Mesendoderm (in vitro differentiated cells): ENCODE measurements around the gene ATP6V0D1.

Experiments used
- DNase-seq: peaks from one replicate; pipeline ENCODE4 v3.0.0; 2013
- H2AK5ac ChIP-seq: 2 replicates; pipeline ENCODE4 v1.6.1; 2013; ENCODE audit warnings: low read length, inconsistent platforms
- H2BK120ac ChIP-seq: 2 replicates; pipeline ENCODE4 v1.6.1; 2013; ENCODE audit warnings: low read depth, mild to moderate bottlenecking, low read length, moderate library complexity, mixed read lengths
- H2BK15ac ChIP-seq: replicated peaks from 2 replicates; pipeline ENCODE4 v1.6.1; 2013; ENCODE audit warnings: low read depth, mild to moderate bottlenecking, moderate library complexity
- H2BK5ac ChIP-seq: 2 replicates; pipeline ENCODE4 v1.6.1; 2013; ENCODE audit warnings: low read length, inconsistent platforms
- H3K18ac ChIP-seq: 2 replicates; pipeline ENCODE4 v1.6.1; 2013; ENCODE audit warnings: mild to moderate bottlenecking, low read length, mixed read lengths
- H3K23ac ChIP-seq: one replicate; pipeline ENCODE4 v1.6.1; 2013; ENCODE audit warnings: low read length
- H3K27ac ChIP-seq: 2 replicates; pipeline ENCODE4 v1.5.1; 2013; ENCODE audit warnings: low read depth, mild to moderate bottlenecking, inconsistent platforms, low read length, moderate library complexity
- H3K27me3 ChIP-seq: 2 replicates; pipeline ENCODE4 v1.6.1; 2013; ENCODE audit warnings: low read length, control low read depth, mild to moderate bottlenecking, inconsistent platforms; ENCODE audit not compliant: insufficient read depth, poor library complexity
- H3K36me3 ChIP-seq: 2 replicates; pipeline ENCODE4 v1.6.1; 2013; ENCODE audit warnings: low read length, inconsistent platforms; ENCODE audit not compliant: control insufficient read depth, insufficient read depth
- H3K4ac ChIP-seq: one replicate; pipeline ENCODE4 v1.6.1; 2013; ENCODE audit warnings: low read depth, mild to moderate bottlenecking, low read length, moderate library complexity
- H3K4me1 ChIP-seq: 2 replicates; pipeline ENCODE4 v1.6.1; 2013; ENCODE audit warnings: low read depth, low read length, inconsistent platforms; ENCODE audit not compliant: control insufficient read depth
- H3K4me2 ChIP-seq: 2 replicates; pipeline ENCODE4 v1.6.1; 2013; ENCODE audit warnings: low read length
- H3K4me3 ChIP-seq: 2 replicates; pipeline ENCODE4 v1.5.1; 2013; ENCODE audit warnings: mild to moderate bottlenecking, low read length
- H3K56ac ChIP-seq: one replicate; pipeline ENCODE4 v1.6.1; 2013; ENCODE audit warnings: low read length
- H3K79me1 ChIP-seq: 2 replicates; pipeline ENCODE4 v1.6.1; 2013; ENCODE audit warnings: low read length, inconsistent platforms
- H3K79me2 ChIP-seq: 2 replicates; pipeline ENCODE4 v1.6.1; 2013; ENCODE audit warnings: mild to moderate bottlenecking, low read length; ENCODE audit not compliant: control insufficient read depth, insufficient read depth
- H3K9ac ChIP-seq: 2 replicates; pipeline ENCODE4 v1.6.1; 2013; ENCODE audit warnings: low read length, inconsistent platforms
- H4K5ac ChIP-seq: one replicate; pipeline ENCODE4 v1.6.1; 2013; ENCODE audit warnings: low read length
- H4K8ac ChIP-seq: one replicate; pipeline ENCODE4 v1.6.1; 2013; ENCODE audit warnings: low read depth, mild to moderate bottlenecking, control low read depth, low read length, moderate library complexity
- WGBS: extraction: QIAGEN DNeasy Blood & Tissue Kit; methylation state at CpG from one replicate; pipeline ENCODE4 v1.1.7; 2013; ENCODE audit warnings: low lambda C conversion rate, missing lambda C conversion rate; ENCODE audit not compliant: insufficient coverage; ENCODE audit errors: extremely low coverage; 5-methylcytosine and 5-hydroxymethylcytosine counted together

The ATP6V0D1 gene

DNA sequence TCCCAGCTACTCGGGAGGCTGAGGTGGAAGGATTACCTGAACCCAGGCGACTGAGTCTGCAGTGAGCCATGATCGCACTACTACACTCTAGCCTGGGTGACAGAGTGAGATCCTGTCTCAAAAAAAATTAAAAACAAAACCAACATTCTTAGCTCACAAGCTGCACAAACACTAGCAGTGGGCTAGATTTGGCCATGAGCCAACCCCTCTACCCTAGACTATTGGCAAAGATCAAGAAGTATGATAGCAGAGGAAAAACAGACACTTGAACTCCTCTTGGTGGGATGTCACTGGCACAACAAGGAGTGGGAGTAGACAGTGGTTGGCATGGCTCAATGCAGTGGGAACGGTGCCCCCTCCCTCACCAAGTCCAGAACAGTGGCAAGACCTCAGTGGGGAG lies 28.1 kb upstream of the ATP6V0D1 start:
- Histone ChIP-seq H2AK5ac (no peak overlapping the region), H3K4me2 (no peak overlapping the region), H3K27ac (no peak overlapping the region), H3K23ac (no peak overlapping the region), H3K79me2 (no peaks in the 10 kb centered on the region), H3K27me3 (no peaks in the 10 kb centered on the region), H3K36me3 (no peaks in the 10 kb centered on the region), H3K4ac (no peak overlapping the region), H3K18ac (no peak overlapping the region), H3K9ac (no peak overlapping the region), H3K56ac (no peak overlapping the region), H4K5ac (no peak overlapping the region), H4K8ac (no peak overlapping the region), H2BK5ac (no peak overlapping the region), H3K4me3 (no peak overlapping the region), H3K79me1 (no peaks in the 10 kb centered on the region), H3K4me1 (no peaks in the 10 kb centered on the region), H2BK15ac (no peak overlapping the region), H2BK120ac (no peak overlapping the region)
- DNase-seq = no peak
- no CpG with 5 or more reads among the region's 4 CpGs for WGBS

- Histone ChIP-seq H3K18ac (no peak overlapping the region), H3K4ac (no peak overlapping the region), H4K5ac (no peak overlapping the region), H2BK120ac (no peak overlapping the region), H3K79me2 (no peaks in the 10 kb centered on the region), H3K23ac (no peak overlapping the region), H3K27me3 (no peaks in the 10 kb centered on the region), H3K56ac (no peak overlapping the region), H3K4me3 (no peak overlapping the region), H3K79me1 (no peaks in the 10 kb centered on the region), H3K36me3 (no peaks in the 10 kb centered on the region), H4K8ac (no peak overlapping the region), H2BK5ac (no peak overlapping the region), H3K4me2 (no peak overlapping the region), H3K27ac (no peak overlapping the region), H3K4me1 (no peaks in the 10 kb centered on the region), H2AK5ac (no peak overlapping the region), H2BK15ac (no peak overlapping the region), H3K9ac (no peak overlapping the region)
- WGBS = no CpG with 5 or more reads among the region's 8 CpGs
- no peak for DNase-seq
Measured at GRCh38 chr16:67506468-67506867, 25.5 kb upstream of the ATP6V0D1 start.

GRCh38 chr16:67504031-67505021 lies 23.4 kb upstream of the ATP6V0D1 start:
- Histone ChIP-seq H3K27ac (no peak overlapping the region), H4K8ac (no peak overlapping the region), H2BK15ac (no peak overlapping the region), H3K79me1 (no peaks in the 10 kb centered on the region), H3K4me3 (no peak overlapping the region), H2BK5ac (no peak overlapping the region), H4K5ac (no peak overlapping the region), H2BK120ac (no peak overlapping the region), H3K36me3 (no peaks in the 10 kb centered on the region), H3K4ac (no peak overlapping the region), H3K9ac (no peak overlapping the region), H3K79me2 (no peaks in the 10 kb centered on the region), H3K27me3 (no peaks in the 10 kb centered on the region), H3K4me1 (no peaks in the 10 kb centered on the region), H3K56ac (no peak overlapping the region), H2AK5ac (no peak overlapping the region), H3K18ac (no peak overlapping the region), H3K4me2 (no peak overlapping the region), H3K23ac (no peak overlapping the region)
- no CpG with 5 or more reads among the region's 9 CpGs for WGBS
- no peak for DNase-seq

DNA sequence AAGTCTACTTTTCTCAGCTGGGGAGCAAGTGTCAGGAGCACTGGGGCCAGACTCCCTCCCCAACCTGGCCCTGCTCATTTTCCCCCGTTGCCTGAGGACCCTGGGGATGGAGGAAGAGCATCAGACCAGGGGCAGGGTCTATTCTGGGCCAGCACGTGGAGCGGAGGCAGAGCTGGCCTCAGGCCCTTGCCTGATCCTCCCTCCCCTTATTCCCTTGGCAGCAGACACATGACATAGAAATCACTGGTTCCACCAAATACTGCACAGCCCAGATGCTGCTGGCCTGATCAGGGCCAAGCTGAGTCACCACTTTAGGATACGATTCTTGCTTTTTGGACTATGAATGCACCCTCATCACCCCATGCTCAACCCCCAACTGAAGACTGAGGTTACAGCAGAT lies 18.1 kb upstream of the ATP6V0D1 start:
- no peak overlapping the region for H3K27ac ChIP-seq

GRCh38 chr16:67490335-67491096 lies 9.6 kb upstream of the ATP6V0D1 start:
- no peaks in the 10 kb centered on the region for H3K36me3 ChIP-seq
- H2BK5ac ChIP-seq = no peak overlapping the region
- no peak overlapping the region for H3K56ac ChIP-seq
- no peak overlapping the region for H3K23ac ChIP-seq
- peaks cover 6% of the 10 kb centered on the region for H3K27me3 ChIP-seq
- H4K5ac ChIP-seq = no peak overlapping the region
- no peak for DNase-seq
- no peak overlapping the region for H3K18ac ChIP-seq
- no peak overlapping the region for H3K4me2 ChIP-seq
- no peak overlapping the region for H3K4ac ChIP-seq
- H3K27ac ChIP-seq = no peak overlapping the region
- H3K4me3 ChIP-seq = no peak overlapping the region
- H2BK15ac ChIP-seq = no peak overlapping the region
- H3K79me2 ChIP-seq = no peaks in the 10 kb centered on the region
- no peaks in the 10 kb centered on the region for H3K79me1 ChIP-seq
- H4K8ac ChIP-seq = no peak overlapping the region
- no peak overlapping the region for H3K9ac ChIP-seq
- no peak overlapping the region for H2AK5ac ChIP-seq
- no peak overlapping the region for H2BK120ac ChIP-seq
- peaks cover 5% of the 10 kb centered on the region for H3K4me1 ChIP-seq
- WGBS = no CpG with 5 or more reads among the region's 8 CpGs

More for the DNA sequence above, 18.1 kb upstream of the ATP6V0D1 start:
- Histone ChIP-seq H3K4me1 (no peaks in the 10 kb centered on the region), H3K27me3 (no peaks in the 10 kb centered on the region), H2BK15ac (no peak overlapping the region), H4K8ac (no peak overlapping the region), H4K5ac (no peak overlapping the region), H2BK120ac (no peak overlapping the region), H3K4me3 (no peak overlapping the region), H3K56ac (no peak overlapping the region), H3K79me1 (no peaks in the 10 kb centered on the region), H3K18ac (no peak overlapping the region), H3K4me2 (no peak overlapping the region), H3K79me2 (no peaks in the 10 kb centered on the region), H3K4ac (no peak overlapping the region), H3K9ac (no peak overlapping the region), H3K23ac (no peak overlapping the region), H3K36me3 (no peaks in the 10 kb centered on the region), H2AK5ac (no peak overlapping the region), H2BK5ac (no peak overlapping the region)
- WGBS = no CpG with 5 or more reads among the region's 4 CpGs
- no peak for DNase-seq
